GM12872 (cell line): Measurements from ENCODE around the gene CASP8AP2.

Experiments used
- CTCF ChIP-seq: IDR thresholded peaks from 3 replicates; pipeline ENCODE4 v1.5.1; 2011; ENCODE audit warnings: low read depth, mild to moderate bottlenecking, low read length, moderate library complexity; ENCODE audit not compliant: insufficient read depth

The CASP8AP2 gene

GRCh38 chr6:89830170-89830809 lies 610 bp downstream of the CASP8AP2 start:
- TF ChIP-seq CTCF = no peak

GRCh38 chr6:89834884-89835792 lies 5.5 kb downstream of the CASP8AP2 start:
- no peak for TF ChIP-seq CTCF

- TF ChIP-seq CTCF = no peak
These were observed 7.1 kb downstream of the CASP8AP2 start for GRCh38 chr6:89836639-89837222.

- no peak for TF ChIP-seq CTCF
These were observed 10.9 kb downstream of the CASP8AP2 start for GRCh38 chr6:89840538-89840937.

GRCh38 chr6:89842228-89842627 lies 12.5 kb downstream of the CASP8AP2 start:
- TF ChIP-seq CTCF = no peak

- TF ChIP-seq CTCF = no peak
These were observed 13.4 kb downstream of the CASP8AP2 start for GRCh38 chr6:89843070-89843469.

GRCh38 chr6:89853068-89853467 lies 23.4 kb downstream of the CASP8AP2 start:
- TF ChIP-seq CTCF = no peak
